ENCODE results near the gene ITIH5. TPM values are rescaled to one million over a fixed set of nuclear protein-coding genes. Genes with fewer than 3 reads are reported as not detected.
A peak's percentile ranks its signal among the peaks of the same experiment; 100 is the strongest.

Gene ITIH5
- total and polyA plus RNA-seq, 2 of the 13 experiments (the other 11 are each of a cell fraction or from before 2014, with no cell fraction given), result 4.7 to 8.9 TPM

GRCh38 chr10:7686351-7687171 is 19.8 kb upstream of the ITIH5 start (continued):
- TF ChIP-seq JUNB (CRISPR knock-in tag; IDR thresholded peaks at IDR 0.05; ENCODE audit: borderline replicate concordance), result peak; percentile 86; the same call in 1 of the 2 replicates
- peak; percentile 11; the same call in 1 of the 2 replicates for TF ChIP-seq CEBPB (IDR thresholded peaks at IDR 0.05; ENCODE audit: borderline replicate concordance, low read depth, low read length)
- TF ChIP-seq ZNF556 (CRISPR knock-in tag; IDR thresholded peaks at IDR 0.05; ENCODE audit: borderline replicate concordance), result no peak; the same call in 1 of the 2 replicates
- TF ChIP-seq ZNF639 (CRISPR knock-in tag; conservative IDR thresholded peaks at IDR 0.05), result no peak
- no peak for TF ChIP-seq ZNF335 (CRISPR knock-in tag; IDR thresholded peaks at IDR 0.05)
- no peak for TF ChIP-seq KLF12 (CRISPR knock-in tag; IDR thresholded peaks at IDR 0.05; ENCODE audit: borderline replicate concordance)
- no peak for TF ChIP-seq ZNF598 (CRISPR knock-in tag; IDR thresholded peaks at IDR 0.05; ENCODE audit: borderline replicate concordance)
- TF ChIP-seq RBFOX2 (IDR thresholded peaks at IDR 0.05; ENCODE audit: low read depth, low read length), result no peak
- TF ChIP-seq RELA (CRISPR knock-in tag; IDR thresholded peaks at IDR 0.05), result no peak
- no peak for TF ChIP-seq TCF12 (IDR thresholded peaks at IDR 0.05)
- TF ChIP-seq TCF12 (CRISPR knock-in tag; IDR thresholded peaks at IDR 0.05), result peak; percentile 58; the same call in 1 of the 2 replicates
- TF ChIP-seq U2AF1 (optimal IDR thresholded peaks at IDR 0.05; ENCODE audit: low read depth, low read length), result no peak
- TF ChIP-seq EEA1 (CRISPR knock-in tag; IDR thresholded peaks at IDR 0.05; ENCODE audit: borderline replicate concordance), result no peak
- TF ChIP-seq MAFG (CRISPR knock-in tag; IDR thresholded peaks at IDR 0.05), result no peak
- TF ChIP-seq, protein P1, sequence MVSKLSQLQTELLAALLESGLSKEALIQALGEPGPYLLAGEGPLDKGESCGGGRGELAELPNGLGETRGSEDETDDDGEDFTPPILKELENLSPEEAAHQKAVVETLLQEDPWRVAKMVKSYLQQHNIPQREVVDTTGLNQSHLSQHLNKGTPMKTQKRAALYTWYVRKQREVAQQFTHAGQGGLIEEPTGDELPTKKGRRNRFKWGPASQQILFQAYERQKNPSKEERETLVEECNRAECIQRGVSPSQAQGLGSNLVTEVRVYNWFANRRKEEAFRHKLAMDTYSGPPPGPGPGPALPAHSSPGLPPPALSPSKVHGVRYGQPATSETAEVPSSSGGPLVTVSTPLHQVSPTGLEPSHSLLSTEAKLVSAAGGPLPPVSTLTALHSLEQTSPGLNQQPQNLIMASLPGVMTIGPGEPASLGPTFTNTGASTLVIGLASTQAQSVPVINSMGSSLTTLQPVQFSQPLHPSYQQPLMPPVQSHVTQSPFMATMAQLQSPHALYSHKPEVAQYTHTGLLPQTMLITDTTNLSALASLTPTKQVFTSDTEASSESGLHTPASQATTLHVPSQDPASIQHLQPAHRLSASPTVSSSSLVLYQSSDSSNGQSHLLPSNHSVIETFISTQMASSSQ (IDR thresholded peaks at IDR 0.05; ENCODE audit: low read depth), result peak; percentile 89
- TF ChIP-seq, protein P1 (CRISPR knock-in tag; IDR thresholded peaks at IDR 0.05; ENCODE audit: borderline replicate concordance), result peak; percentile 93; the same call in 1 of the 2 replicates
- no peak for TF ChIP-seq ZNF530 (CRISPR knock-in tag; IDR thresholded peaks at IDR 0.05; ENCODE audit: low read depth)
- peak; percentile 77 for TF ChIP-seq MED1 (CRISPR knock-in tag; IDR thresholded peaks at IDR 0.05)
- no peak for TF ChIP-seq MATR3 (CRISPR knock-in tag; IDR thresholded peaks at IDR 0.05)
- TF ChIP-seq, protein P2, sequence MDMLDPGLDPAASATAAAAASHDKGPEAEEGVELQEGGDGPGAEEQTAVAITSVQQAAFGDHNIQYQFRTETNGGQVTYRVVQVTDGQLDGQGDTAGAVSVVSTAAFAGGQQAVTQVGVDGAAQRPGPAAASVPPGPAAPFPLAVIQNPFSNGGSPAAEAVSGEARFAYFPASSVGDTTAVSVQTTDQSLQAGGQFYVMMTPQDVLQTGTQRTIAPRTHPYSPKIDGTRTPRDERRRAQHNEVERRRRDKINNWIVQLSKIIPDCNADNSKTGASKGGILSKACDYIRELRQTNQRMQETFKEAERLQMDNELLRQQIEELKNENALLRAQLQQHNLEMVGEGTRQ (IDR thresholded peaks at IDR 0.05; ENCODE audit: low read depth, low read length), result no peak
- TF ChIP-seq, protein P2 (CRISPR knock-in tag; IDR thresholded peaks at IDR 0.05; ENCODE audit: borderline replicate concordance), result no peak
- TF ChIP-seq RFXAP (CRISPR knock-in tag; IDR thresholded peaks at IDR 0.05; ENCODE audit: borderline replicate concordance), result no peak
- TF ChIP-seq ISL2 (CRISPR knock-in tag; IDR thresholded peaks at IDR 0.05), result peak; percentile 96
- TF ChIP-seq NPAS2 (CRISPR knock-in tag; IDR thresholded peaks at IDR 0.05; ENCODE audit: borderline replicate concordance), result no peak
